NCI-H2107 (cell line): Measurements from ENCODE around the gene KLF4.

Experiments
- DNase-seq: peaks from one replicate; lab custom pipeline; 2025; lab: John Stamatoyannopoulos, UW

KLF4 gene

DNA sequence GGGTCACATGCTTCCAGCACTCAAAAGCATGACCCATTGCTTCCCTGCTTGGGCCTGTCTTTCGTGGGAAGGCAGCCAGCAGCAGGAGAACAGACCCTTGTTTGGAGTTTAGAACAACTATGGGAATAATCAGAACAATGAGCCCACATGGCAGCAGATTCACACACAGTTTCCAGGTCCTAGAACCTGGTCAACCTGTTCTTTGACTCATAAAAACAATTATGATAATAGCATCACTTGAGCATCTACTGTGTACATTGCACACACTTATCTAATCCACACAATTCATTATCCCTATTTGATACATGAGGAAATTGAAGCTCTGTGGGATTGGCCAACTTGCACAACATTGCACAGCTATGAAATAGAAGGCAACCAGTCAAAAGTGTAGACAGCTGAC lies 41.7 kb downstream of the KLF4 start:
- DNase-seq: no peak

DNA sequence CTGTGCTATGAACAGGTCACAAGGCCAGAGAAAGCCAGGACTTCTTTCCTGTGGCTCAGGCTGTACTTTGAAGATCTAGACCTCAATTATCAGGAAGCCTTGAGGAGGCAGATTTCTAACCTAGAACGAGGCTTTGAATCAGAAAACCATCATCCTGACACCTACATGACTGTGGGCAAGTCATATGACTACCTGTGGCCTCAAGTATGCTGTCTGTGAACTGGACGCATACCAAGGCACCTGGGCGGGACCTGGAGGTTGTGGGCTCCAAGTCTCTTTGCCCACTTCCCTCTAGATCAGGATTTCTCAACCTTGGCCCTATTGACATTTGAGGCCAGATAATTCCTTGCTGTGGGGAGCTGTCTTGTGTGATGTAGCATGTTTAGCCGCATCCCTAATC lies 42.5 kb downstream of the KLF4 start:
- DNase-seq: no peak

DNA sequence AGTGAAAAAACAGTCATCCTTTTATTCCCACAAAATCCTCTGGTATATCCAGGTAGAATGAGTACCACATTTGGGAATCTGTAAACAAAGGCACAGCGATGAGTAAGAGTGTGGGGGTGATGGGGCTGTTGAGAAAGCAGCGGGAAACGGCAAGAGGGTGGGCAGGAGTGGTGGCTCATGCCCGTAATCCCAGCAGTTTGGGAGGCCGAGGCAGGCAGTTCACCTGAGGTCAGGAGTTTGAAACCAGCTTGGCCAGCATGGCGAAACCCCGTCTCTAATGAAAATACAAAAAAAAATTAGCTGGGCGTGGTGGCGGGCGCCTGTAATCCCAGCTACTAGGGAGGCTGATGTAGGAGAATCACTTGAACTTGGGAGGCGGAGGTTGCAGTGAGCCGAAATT lies 43.1 kb downstream of the KLF4 start:
- DNase-seq: no peak

- no peak for DNase-seq
Measured at GRCh38 chr9:107443786-107444185, 45.8 kb downstream of the KLF4 start.

DNA sequence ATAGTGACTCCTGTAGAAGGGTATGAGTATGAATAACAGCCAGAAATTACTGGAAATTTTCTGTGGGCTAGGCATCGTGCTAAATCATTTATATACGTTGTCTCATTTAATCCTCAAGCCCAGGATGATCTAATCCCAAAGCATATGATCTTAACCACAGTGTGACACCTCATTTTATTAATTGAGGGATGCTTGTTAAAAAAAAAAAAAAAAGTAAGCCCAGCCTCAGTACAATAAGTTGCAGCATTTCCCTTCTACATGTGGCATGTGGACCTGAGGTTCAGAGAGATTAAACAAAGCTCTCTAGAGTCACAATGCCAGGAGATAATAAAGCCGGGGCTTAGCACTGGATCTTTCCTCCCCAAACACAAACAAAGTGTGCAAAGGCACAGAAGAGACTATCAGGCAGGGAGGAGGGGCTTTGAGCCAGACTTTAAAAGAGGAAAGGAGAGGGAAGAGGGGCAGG lies 49.5 kb downstream of the KLF4 start:
- DNase-seq: no peak

DNA sequence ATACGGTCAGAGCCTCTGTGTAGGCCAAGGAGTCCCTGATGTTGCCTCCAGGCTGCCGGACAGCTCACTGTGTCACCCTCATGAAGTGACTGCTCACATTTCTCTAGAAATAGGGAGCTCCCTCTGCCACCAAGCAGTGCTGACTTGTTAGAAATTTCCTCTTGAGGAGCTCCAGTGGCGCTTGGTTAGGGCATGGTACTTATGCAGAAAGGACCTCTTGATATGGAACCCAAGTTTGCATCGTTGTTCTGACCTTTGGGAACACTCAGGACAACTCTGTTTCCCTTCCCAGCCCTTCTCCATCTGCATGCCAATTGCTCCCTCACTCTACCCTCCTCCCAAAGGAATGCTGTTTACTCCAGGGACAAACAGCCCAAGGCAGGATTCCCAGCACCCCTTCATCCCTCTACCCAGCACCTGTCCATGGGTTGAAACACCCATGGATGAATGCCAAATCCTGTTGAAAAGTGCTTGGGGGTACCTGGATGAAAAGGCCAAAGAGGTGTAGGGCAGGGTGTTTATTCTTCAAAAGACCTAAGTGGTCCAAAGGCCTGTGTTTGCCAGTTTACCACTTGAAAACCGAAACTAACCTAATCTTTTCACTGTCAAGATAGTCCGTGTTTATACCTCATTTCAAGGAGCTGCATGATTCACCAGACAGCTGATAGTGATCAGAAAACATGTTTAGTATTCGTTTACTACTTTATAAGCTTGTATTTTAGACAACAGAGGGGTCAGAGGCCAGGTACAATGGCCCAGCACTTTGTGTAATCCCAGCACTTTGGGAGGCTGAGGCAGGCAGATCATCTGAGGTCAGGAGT lies 51.1 kb downstream of the KLF4 start:
- no peak for DNase-seq

DNA sequence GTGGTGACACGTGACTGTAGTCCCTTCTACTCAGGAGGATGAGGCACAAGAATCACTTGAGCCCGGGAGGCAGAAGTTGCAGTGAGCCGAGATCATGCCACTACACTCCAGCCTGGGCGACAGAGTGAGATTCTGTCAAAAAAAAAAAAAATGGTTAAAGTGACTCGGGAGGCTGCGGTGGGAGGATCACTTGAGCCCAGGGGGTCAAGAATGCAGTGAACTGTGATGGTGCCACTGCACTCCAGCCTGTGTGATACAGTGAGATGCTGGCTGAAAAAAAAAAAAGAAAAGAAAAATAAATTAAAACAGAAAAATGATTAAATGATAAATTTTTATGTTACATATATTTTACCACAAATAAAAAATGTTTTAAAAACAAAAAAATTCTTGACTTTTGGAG lies 51.9 kb downstream of the KLF4 start:
- no peak for DNase-seq

GRCh38 chr9:107435415-107435814 lies 54.2 kb downstream of the KLF4 start:
- DNase-seq: no peak
